Measurements from ENCODE around the gene FRRS1L.
"Not testable (repeated sequence)": the region's sequence is repeated elsewhere in the genome, so short reads cannot be mapped to it uniquely, and the experiment has no call there.

Gene FRRS1L

DNA sequence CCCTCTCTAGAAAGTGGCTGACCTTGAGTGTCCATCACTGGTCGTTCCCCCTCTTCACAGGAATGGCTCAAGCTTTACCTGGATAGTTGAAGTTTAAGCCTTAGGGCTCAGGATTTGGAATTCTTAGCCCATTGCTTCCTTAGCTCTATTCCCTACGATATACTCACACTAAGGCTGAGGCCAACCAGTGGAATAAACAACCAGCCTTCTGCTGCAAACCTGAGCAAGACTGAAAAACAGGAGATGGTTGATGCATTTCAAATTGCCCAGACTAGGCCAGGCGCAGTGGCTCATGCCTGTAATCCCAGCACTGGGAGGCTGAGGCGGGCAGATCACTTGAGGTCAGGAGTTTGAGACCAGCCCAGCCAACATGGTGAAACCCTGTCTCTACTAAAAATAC lies 40.4 kb downstream of the FRRS1L start:
- not testable (repeated sequence) for DNase-seq

DNA sequence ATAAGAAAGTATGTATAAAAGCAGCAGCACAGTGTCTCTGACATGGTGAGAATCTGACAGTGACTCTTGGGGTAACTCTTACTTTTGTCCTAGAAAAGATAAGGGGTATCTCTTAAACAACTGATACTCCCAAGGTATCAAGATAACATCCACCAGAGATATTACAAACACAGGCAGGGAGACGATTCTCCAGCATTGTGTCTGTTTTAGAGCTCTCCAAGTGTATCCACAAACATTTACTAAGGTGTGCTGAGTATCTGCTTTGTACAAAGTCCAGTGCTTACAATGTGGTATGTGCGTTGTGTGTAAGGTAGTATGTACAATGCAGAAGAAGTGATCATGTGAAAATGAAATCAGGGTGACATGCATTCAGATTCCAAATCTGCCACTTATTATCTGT lies 42.9 kb downstream of the FRRS1L start:
- no peak for DNase-seq

DNA sequence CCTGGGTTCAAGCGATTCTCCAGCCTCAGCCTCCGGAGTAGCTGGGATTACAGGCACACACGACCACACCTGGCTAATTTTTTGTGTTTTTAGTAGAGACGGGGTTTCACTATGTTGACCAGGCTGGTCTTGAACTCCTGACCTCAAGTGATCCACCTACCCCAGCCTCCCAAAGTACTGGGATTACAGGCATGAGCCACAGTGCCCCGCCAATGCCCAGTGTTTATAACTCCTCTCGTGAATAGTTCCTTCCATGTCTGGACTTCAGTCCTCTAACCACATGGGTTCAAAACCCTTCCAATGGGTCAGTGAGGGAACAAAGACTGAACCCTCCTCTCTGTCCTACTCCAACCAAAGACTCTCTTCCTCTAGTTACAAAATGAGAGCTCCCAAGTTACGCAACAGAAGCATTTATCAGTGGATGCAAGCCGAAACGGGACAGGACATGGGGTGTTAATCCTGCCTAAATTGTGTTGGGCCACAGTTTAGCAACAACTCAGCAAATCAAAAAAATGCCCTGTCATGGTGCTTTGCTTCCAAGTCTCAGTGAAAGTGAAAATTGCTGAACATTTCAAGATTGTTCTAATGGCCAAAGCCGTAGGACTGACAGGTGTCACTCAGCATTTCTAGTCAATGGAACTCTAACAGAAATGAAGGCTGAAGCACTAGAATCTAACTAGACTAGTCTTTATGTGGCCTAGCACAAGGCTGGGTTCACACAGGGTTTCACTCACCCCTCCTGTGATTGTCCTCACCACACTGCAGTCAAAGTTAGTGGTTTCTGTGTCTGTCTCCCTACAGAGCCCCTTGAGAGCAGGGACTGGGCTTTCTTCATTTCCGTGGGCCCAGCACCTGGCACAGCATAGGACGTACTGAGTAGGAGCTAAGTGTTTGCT lies 44.1 kb downstream of the FRRS1L start:
- DNase-seq, result no peak

DNA sequence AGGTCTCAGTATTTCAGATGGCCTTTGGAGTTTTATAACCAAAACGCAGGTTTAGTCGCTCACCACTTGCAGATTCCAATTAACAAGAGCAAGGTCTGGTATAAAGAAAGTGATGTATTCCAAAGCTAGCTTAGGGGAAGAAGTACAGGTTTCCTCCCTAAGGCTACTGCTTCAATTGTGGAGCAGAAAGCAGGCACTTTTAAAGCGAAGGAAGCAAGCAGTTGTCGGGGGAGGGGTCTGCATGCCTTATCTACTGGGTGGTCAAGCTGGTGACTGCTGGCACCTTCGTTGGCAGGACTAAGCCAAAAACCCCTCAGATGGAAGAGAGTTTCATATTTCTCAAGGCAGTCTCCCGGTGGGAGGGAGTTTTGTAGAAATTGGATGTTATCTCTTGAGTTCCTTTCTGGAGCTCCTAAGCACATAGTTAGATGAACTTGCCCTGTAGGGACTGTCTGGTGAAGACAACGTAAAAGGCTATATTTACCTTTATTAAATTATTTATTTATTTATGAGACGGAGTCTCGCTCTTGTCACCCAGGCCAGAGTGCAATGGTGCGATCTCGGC lies 45.7 kb downstream of the FRRS1L start:
- no peak for DNase-seq

DNA sequence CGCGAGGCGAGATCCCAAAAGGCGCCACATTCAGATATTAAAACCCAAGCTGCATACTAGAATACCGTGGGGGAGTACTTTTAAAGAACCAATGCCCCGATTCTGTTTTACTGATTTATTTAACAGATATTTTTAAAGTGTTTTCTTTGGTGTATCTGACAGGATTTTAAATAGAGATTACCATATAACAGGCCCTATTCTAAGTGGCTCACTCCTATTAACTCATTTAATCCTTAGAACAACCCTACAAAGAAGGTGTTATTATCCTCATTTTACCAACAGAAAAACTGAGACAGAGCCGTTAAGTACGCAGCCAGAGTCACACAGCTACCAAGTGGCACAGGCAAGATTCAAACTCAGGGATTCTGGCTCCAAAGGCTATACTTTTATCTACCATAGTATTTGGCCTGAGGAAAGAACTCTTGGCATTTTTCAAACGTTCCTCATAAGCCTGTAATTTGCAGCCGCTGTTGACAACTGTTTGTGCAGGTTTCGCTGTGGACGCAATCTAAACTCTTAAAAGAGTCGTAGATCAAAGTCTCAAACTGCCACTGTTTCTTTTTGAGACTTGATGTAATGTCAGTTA lies 46.8 kb downstream of the FRRS1L start:
- no peak for DNase-seq

DNA sequence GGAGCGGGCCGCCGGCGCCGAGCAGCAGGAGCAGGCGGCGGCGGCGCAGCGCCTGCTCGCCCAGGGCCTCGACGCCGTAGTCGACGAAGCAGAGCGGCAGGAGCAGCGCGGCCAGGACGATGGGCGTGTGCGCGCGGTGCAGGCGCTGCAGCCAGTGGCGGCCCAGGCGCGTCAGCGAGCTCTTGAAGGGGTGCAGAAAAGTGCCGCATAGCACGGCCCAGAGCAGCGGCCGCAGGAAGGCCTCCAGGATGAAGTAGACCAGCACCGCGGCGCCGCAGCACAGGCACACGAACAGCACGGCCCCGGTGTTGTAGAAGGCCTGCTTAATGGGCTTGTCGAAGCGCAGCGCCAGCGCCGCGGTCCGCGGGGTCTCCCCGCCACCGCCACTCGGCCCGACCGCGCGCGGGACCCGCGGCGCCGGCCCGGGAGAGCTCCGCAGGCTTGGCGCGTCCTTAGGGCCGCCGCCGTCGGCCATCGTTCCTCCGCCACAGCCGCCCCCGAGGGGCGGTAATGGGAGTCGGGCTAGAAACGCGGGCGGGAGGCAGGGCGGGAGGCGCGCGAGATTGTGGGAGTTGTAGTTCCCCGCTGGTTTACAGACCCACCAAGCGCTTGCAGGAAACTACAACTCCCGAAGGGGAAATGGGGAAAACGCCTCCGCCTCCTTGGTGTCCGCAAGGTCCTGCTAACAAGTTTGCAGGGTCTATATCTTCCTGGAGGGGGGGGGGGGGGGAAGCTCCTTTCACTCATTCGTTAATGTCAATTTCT lies 47.4 kb downstream of the FRRS1L start, which contains the start of gene TMEM245:
Gene TMEM245, minus strand, starts transcription at position 509 of the 765 bp plus-strand sequence. Its CDS starts 34 bp downstream, at position 475.
- peak; percentile 98 for DNase-seq

DNA sequence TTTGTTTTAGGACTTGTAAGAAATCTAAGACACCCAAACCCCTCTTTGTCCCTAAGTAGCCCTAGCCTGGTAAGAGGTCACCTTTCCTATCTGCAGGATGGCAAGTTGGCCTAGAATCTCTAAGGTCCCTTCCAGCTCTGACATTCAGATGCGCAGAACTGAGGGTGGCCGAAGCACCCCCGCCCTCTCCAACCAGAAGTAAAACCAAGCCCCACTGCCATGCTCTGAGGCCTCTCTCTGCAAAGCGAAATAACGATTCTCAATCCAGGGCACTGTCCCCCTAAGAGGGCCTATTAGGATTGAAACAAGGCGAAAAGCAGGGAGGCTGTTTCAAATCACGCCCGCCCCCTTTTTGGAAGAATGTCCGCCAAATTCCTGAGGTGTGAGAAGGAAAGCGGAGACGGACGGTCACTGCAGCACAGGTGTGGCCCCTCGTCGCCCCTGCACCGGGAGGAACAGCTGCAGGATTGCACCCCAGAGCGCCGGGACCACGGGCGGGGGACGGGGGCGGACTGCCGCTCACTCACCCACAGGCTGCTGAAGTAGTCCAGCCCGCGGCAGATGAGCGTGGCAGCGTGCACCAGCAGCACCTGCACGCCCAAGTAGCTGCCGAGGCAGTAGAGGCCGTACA lies 48.1 kb downstream of the FRRS1L start:
- DNase-seq, result no peak

DNA sequence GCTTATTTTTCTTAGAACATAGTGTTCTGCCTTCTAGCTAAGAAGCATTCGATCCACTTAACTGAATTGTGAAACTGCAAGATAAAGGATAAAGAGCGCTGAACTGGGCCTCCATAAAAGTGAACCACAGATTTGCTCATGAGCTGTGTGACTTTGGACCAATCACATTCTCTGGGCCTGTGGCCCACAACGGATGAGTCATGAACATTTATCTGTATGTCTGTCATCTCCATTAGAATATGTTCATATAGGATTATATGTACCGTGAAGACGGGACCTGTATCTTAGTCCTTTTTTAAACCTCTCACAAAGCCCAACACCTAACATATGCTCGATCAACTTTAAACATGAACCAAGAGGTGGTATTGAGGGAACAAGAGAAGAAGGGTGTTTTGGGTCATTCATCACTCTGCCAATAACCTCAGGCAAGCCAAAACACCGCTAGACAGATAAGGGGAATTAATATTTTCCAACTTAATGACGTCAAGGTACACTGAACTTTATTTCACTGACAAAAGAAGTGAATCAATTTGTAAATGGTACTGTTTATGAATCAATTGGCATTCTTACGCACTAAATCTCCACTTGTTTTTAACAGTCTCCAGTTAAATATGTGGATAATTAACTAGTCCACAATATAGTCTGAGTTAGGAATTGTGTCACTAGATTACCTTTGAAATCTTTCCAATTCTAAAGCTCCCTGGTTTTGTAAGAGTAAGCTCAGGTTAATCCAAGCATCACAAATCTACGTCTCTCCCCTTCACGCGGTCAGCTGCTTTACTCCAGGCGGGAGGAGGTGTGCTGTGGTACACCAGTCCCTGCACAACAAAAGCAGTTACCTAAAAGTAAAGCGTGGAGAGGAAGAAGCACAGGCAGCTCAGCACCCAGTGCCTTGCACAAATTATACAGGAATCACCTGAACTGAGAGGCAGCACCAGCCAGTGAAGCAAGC lies 48.9 kb downstream of the FRRS1L start:
- no peak for DNase-seq

DNA sequence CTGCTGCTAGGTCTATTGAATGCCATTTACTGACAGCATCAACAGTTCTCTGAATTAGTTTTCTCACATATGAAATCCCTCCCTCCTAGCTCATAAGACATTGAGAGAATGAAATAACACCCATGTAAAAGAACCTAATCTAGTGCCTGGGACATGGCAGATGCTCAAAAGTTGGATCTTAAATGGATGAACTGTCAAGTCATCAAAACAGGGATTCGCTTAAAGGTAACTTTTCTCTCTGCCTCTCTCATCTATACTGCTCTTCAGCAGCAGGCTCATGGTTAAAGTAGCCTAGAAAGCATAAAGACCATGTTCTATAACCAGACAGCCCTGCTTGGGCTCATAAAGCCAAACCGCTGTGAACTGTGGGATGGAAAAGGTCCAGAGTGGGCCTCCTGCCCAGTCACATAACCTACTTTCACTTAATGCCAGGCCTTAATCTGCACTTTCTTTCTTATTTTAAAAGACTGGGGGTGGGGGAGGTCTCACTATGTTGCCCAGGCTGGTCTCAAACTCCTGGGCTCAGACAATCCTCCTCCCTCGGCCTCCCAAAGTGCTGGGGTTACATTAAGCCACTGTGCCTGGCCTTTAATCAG lies 51.0 kb downstream of the FRRS1L start:
- peak; percentile 25 for DNase-seq

DNA sequence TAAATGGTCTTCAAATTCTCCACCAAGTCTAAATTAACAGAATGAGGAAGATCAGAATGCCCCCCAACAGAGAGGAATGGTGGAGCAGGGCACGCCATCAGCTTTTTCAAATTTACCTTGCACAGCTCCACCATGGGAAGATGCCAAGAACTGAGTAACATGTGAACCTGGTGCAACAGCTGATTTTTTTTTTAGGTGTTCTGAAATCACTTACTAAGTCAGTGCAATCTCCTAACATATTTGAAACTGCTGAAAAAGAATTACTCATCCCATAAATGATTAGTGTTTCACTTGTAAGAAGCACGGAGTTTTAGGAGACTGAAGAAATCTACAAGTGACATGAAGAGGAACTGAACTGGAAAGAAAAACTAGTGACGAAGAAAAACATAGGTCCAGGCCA lies 52.4 kb downstream of the FRRS1L start:
- no peak for DNase-seq

DNA sequence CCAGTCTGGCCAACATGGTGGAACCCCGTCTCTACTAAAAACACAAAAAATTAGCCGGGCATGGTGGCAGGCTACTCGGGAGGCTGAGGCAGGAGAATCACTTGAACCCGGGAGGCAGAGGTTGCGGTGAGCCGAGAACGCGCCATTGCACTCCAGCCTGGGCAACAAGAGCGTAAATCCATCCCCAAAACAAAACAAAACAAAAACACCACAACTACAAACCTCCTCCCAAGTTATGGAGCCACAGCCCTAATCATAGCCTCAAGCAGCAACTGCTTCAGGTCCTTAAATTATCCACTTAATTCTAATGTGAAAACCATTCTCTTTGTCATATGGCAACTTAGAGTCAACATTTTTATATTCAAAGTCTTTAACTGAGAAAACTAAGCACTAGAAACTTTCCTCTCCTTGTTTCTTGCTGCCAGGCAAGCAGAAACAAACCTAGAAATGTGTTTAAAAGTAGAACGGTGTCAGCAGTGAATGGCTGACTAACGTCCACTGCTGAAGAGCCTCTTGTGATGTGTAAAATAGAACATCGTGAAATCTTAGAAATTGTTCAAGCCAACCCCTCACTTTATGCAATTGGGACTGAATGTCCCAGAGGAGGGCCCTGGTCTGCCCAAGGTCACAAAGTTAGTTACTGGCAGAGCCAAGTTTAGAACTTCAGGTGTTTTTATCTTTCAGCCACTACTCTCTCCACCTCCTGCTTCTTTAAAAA lies 53.0 kb downstream of the FRRS1L start:
- no peak for DNase-seq

DNA sequence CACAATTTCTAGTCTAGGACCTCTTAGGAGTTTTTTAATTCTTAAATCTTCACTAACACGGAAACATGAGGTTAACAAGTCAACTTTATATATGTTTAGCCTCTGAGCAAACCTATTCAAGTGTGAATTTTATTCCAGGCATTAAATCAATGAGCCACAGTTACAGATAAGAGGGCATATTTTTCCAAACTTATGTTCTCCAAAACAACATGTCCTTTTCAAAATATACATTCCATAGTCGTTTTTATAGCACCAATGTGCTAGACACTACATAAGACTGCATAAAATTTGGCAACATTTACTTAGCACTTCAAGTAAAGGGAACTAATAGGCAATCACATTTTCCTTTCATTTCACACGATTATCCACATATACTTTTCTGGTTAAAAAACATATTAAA lies 53.8 kb downstream of the FRRS1L start:
- DNase-seq, result no peak

DNA sequence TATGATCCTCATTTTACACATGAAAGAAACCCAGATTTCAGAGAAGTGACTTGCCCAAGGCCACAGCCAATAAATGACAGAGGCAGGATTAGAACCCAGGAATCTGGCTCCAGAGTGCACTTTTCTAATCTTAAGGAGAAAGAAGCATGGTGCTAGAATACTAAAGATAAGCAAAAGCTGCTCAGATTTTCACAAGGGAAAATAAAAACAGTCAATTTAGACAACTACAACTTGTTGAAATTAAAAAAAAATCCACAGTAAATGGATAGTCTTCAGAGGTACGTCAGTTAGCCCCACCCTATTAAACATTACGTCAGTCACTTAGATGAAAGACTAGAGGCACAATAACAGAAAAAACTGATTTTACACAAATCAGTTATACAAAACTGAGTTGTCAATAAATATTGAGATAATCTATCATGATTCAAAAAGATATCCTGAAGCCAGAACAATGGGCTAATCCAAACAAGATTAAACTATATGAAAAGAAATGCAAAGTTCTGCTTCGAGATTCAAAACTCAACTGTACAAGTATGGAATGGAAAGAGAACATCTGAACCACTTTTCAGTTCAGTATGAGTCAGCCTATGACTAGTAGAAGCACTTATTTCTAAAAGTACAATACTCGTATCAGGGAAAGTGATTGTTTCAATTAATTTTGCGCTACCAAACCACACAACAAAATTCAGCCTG lies 56.6 kb downstream of the FRRS1L start:
- no peak for DNase-seq

DNA sequence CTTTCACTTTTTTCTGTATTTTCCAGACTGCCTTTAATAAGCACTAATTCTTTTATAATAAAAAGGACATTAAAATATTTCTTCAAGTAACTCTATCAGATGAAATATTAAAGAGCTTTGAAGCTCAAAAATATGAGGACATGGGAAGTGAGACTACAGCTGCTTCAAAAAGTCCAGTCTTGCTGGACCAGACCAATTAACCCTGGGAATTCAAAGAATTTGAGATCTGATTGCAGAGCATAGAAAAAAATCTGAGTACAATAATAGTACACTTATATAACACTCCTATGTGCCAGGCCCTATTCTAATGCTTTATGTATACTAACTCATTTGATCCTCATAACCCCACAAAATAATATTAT lies 57.1 kb downstream of the FRRS1L start:
- DNase-seq, result no peak

DNA sequence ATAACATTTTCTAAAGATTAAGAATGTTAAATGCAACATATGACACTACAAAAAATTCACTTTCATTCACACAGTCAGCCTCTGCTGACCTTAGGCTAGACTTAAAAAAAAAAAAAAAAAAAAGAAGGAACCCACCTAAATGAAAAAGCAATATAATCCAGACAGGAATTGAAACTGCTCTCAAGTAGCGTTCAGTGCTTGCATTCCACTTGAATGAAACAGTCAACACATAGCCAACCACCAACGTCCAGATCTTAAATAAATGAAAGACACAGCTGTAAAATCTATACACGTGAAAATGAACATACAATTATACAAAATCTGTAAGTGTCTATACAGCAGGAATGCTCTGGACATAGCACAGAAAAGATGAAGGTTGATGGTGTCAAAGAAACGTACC lies 58.7 kb downstream of the FRRS1L start:
- no peak for DNase-seq

DNA sequence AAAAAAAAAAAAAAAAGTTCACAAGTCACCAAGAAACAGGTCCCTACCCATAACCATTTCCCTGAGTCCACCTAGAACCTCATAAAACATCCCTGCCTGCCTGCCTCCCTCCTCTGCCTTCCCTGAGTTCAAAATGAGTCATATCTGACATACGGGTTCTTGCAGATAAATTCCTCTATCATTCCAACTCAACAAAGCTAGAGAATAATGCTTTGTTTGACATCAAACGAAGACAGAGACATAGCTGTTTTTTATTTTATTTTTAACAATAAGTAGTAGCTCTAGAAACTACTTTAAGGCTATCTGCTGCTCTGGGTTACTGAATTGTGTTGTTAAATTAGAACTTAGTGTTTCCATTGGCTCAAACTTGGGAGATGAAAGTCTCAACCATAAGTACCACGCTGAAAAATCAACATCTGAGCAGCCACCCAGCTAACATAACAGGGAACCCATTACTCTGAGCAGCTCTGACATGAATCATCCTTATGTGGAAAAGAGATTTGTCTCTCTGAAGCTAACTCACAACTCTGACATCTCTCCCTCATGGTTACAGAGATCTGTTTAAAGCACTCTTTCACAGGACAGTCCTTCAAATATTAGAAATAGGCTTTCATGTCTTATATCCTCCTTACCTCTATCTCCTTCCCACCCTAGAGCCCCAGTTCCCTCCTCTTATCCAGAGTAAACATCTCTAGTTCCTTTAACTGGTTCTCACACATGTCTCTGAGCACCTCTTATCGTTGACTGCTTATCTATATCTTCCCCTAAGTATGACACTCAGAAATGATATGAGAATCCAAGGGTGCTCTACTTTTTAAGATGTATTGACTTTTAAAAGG lies 59.4 kb downstream of the FRRS1L start:
- no peak for DNase-seq

DNA sequence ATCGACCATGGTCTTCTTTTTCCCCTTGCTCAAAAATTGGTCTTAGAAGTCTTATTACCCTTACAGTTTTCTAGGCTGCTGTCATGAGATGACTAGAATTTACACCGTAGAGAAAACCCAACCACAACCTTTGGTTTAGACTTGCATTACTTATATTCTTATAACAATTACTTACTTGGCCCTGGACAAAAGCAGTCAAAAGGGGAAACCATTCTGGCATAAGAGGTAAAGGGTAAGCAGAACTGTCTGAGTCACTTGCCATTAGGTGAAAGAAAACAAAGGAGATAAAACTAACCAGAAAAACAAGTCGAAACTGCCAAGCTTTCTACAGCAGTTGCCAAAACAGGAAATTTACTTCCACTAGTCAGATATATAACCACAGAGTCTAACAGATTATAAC lies 65.2 kb downstream of the FRRS1L start:
- DNase-seq, result no peak

DNA sequence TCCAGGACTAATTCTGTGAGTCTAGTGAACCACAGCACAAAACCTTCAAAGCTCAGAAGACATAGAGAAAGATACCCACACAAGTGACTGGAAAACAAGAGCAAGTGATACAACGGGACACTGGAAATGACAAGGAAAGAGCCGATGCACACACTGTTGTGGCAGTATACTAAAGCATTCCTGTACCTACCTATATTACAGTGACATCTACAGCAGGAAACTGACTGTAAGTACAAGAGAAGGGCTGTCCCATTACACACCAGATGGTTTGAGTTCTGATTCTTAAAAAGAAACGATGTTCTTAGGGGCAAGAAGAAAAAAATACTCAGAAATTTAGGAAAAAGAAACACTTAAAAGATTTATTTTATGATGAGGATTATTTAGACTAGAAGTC lies 65.8 kb downstream of the FRRS1L start:
- DNase-seq, result no peak

Measured in midbrain (tissue), 1 donor.